PC-3 (cell line): Measurements from ENCODE around the gene PHTF2.

Source experiments
- EZH2 ChIP-seq: fragments of 300-600 bp; sonication (generic); IDR thresholded peaks from one replicate; pipeline ENCODE4 v1.6.1; 2017; ENCODE audit warnings: antibody characterized with exemption, mild to moderate bottlenecking, low read length; ENCODE audit not compliant: unreplicated experiment
- TF ChIP-seq, protein P1 (sequence below): fragments of 300-600 bp; sonication (generic); conservative IDR thresholded peaks from 2 replicates; pipeline ENCODE4 v1.5.1; 2017; ENCODE audit warnings: antibody characterized with exemption, low read depth, mild to moderate bottlenecking, low read length

DNA sequence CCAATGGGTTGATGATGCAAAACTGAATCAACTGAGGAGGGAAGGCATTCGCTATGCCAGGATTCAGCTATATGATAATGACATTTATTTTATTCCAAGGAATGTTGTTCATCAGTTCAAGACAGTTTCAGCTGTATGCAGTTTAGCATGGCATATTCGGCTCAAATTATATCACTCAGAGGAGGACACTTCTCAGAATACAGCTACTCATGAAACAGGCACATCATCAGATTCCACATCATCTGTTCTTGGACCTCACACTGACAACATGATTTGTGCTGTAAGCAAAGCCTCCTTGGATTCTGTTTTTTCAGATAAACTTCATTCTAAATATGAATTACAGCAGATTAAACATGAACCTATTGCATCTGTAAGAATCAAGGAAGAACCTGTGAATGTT lies 20.0 kb upstream of the PHTF2 start:
- TF ChIP-seq, protein P1, sequence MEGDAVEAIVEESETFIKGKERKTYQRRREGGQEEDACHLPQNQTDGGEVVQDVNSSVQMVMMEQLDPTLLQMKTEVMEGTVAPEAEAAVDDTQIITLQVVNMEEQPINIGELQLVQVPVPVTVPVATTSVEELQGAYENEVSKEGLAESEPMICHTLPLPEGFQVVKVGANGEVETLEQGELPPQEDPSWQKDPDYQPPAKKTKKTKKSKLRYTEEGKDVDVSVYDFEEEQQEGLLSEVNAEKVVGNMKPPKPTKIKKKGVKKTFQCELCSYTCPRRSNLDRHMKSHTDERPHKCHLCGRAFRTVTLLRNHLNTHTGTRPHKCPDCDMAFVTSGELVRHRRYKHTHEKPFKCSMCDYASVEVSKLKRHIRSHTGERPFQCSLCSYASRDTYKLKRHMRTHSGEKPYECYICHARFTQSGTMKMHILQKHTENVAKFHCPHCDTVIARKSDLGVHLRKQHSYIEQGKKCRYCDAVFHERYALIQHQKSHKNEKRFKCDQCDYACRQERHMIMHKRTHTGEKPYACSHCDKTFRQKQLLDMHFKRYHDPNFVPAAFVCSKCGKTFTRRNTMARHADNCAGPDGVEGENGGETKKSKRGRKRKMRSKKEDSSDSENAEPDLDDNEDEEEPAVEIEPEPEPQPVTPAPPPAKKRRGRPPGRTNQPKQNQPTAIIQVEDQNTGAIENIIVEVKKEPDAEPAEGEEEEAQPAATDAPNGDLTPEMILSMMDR = no peak
- TF ChIP-seq EZH2 = no peak
